ENCODE results near the gene FAM110A.
"Not testable (repeated sequence)": the region's sequence is repeated elsewhere in the genome, so short reads cannot be mapped to it uniquely, and the experiment has no call there.

The FAM110A gene

GRCh38 chr20:823574-823902 lies 10.0 kb upstream of the FAM110A start:
- DNase-seq (ENCODE audit: low read depth) = no peak

GRCh38 chr20:824490-824889 lies 9.0 kb upstream of the FAM110A start:
- DNase-seq (ENCODE audit: low read depth) = no peak

GRCh38 chr20:824916-825315 lies 8.6 kb upstream of the FAM110A start:
- no peak for DNase-seq (ENCODE audit: low read depth)

- DNase-seq (ENCODE audit: low read depth) = no peak
These were observed 7.6 kb upstream of the FAM110A start for GRCh38 chr20:825710-826421.

GRCh38 chr20:826695-827323 lies 6.7 kb upstream of the FAM110A start:
- DNase-seq (ENCODE audit: low read depth) = no peak

- not testable (repeated sequence) for DNase-seq (ENCODE audit: low read depth)
These were observed 5.5 kb upstream of the FAM110A start for GRCh38 chr20:827981-828380.

- no peak for DNase-seq (ENCODE audit: low read depth)
These were observed 4.5 kb upstream of the FAM110A start for GRCh38 chr20:828987-829386.

- no peak for DNase-seq (ENCODE audit: low read depth)
These were observed 4.0 kb upstream of the FAM110A start for GRCh38 chr20:829551-829950.

GRCh38 chr20:830011-830521 lies 3.4 kb upstream of the FAM110A start:
- DNase-seq (ENCODE audit: low read depth) = no peak

- DNase-seq (ENCODE audit: low read depth) = no peak
These were observed 2.3 kb upstream of the FAM110A start for GRCh38 chr20:831251-831650.

- DNase-seq (ENCODE audit: low read depth) = no peak
These were observed 1.6 kb upstream of the FAM110A start for GRCh38 chr20:831956-832355.

- DNase-seq (ENCODE audit: low read depth) = no peak
These were observed 430 bp upstream of the FAM110A start for GRCh38 chr20:833121-833449.

GRCh38 chr20:834151-834746 lies 734 bp downstream of the FAM110A start:
- no peak for DNase-seq (ENCODE audit: low read depth)

- DNase-seq (ENCODE audit: low read depth) = no peak
These were observed 2.1 kb downstream of the FAM110A start for GRCh38 chr20:835608-836045.

- no peak for DNase-seq (ENCODE audit: low read depth)
These were observed 2.7 kb downstream of the FAM110A start for GRCh38 chr20:836190-836589.

- DNase-seq (ENCODE audit: low read depth) = no peak
These were observed 5.5 kb downstream of the FAM110A start for GRCh38 chr20:839015-839414.

GRCh38 chr20:839626-840025 lies 6.1 kb downstream of the FAM110A start:
- DNase-seq (ENCODE audit: low read depth) = no peak

- DNase-seq (ENCODE audit: low read depth) = no peak
These were observed 7.0 kb downstream of the FAM110A start for GRCh38 chr20:840503-840857.

- no peak for DNase-seq (ENCODE audit: low read depth)
These were observed 7.5 kb downstream of the FAM110A start for GRCh38 chr20:840858-841567.

GRCh38 chr20:841568-842546 lies 8.3 kb downstream of the FAM110A start:
- no peak for DNase-seq (ENCODE audit: low read depth)

- no peak for DNase-seq (ENCODE audit: low read depth)
These were observed 9.0 kb downstream of the FAM110A start for GRCh38 chr20:842547-842940.

- DNase-seq (ENCODE audit: low read depth) = no peak
These were observed 10.4 kb downstream of the FAM110A start for GRCh38 chr20:843912-844311.
